ENCODE measurements around the gene MEA1.
A peak's percentile ranks its signal among the peaks of the same experiment; 100 is the strongest.

Gene MEA1

DNA sequence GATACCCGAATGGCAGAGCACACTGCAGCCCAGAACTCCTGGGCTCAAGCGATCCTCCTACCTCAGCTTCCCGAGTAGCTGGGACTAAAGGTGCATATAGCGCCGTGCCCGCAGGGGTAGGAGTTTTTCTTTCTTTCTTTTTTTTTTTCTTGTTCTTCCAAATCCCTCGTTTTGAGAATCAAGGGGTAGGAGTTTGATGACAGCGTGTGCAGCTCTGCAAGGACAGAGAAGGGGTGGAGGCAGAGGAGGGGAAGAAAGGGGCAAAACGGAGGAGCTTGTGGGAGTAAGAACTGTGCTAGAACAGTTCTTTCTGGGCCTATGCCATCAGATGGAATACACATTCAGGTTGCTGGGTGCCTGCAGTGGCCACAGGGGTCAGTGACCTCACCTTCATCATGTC is 23.0 kb upstream of the MEA1 start:
- peaks cover 31% of the 10 kb centered on the region for H3K36me3 ChIP-seq (ENCODE audit: control insufficient read depth, low read depth, low read length)
- H3K4me1 ChIP-seq (ENCODE audit: control insufficient read depth, low read depth, low read length): no peaks in the 10 kb centered on the region
- no peak overlapping the region for H3K27ac ChIP-seq (ENCODE audit: low read length)
- no peak overlapping the region for H3K9ac ChIP-seq (ENCODE audit: low read length)
- no peaks in the 10 kb centered on the region for H3K9me3 ChIP-seq (ENCODE audit: control insufficient read depth, low read depth, low read length)
- H3K4me3 ChIP-seq (ENCODE audit: low read length): no peak overlapping the region
- no peaks in the 10 kb centered on the region for H3K27me3 ChIP-seq (ENCODE audit: control insufficient read depth, insufficient read depth, low read length)

GRCh38 chr6:43035495-43036194 is 21.9 kb upstream of the MEA1 start:
- H3K9ac ChIP-seq (ENCODE audit: low read length): no peak overlapping the region
- no peak overlapping the region for H3K4me3 ChIP-seq (ENCODE audit: low read length)
- peaks cover 28% of the 10 kb centered on the region for H3K36me3 ChIP-seq (ENCODE audit: control insufficient read depth, low read depth, low read length)
- no peaks in the 10 kb centered on the region for H3K9me3 ChIP-seq (ENCODE audit: control insufficient read depth, low read depth, low read length)
- H3K4me1 ChIP-seq (ENCODE audit: control insufficient read depth, low read depth, low read length): no peaks in the 10 kb centered on the region
- no peak overlapping the region for H3K27ac ChIP-seq (ENCODE audit: low read length)
- no peaks in the 10 kb centered on the region for H3K27me3 ChIP-seq (ENCODE audit: control insufficient read depth, insufficient read depth, low read length)

DNA sequence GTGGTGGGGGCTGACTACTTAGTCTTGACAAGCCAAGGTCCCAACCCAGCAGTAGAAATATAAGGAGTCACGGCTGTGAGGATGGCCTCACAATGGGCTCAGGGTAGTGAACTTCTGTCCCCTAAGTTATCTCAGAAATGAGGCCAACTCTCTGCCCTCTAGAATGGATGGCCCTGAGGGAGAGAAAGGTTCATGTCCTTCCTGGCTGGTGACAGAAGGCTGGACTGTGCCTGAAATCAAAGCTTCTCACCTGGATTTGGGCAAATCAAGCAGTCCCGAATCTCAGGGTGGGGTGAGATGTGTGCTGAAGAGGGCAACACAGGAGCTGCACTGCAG is 20.4 kb upstream of the MEA1 start:
- H3K4me1 ChIP-seq (ENCODE audit: control insufficient read depth, low read depth, low read length): no peaks in the 10 kb centered on the region
- H3K9me3 ChIP-seq (ENCODE audit: control insufficient read depth, low read depth, low read length): no peaks in the 10 kb centered on the region
- no peak overlapping the region for H3K4me3 ChIP-seq (ENCODE audit: low read length)
- no peak overlapping the region for H3K9ac ChIP-seq (ENCODE audit: low read length)
- no peaks in the 10 kb centered on the region for H3K27me3 ChIP-seq (ENCODE audit: control insufficient read depth, insufficient read depth, low read length)
- peaks cover 38% of the 10 kb centered on the region for H3K36me3 ChIP-seq (ENCODE audit: control insufficient read depth, low read depth, low read length)
- H3K27ac ChIP-seq (ENCODE audit: low read length): no peak overlapping the region

DNA sequence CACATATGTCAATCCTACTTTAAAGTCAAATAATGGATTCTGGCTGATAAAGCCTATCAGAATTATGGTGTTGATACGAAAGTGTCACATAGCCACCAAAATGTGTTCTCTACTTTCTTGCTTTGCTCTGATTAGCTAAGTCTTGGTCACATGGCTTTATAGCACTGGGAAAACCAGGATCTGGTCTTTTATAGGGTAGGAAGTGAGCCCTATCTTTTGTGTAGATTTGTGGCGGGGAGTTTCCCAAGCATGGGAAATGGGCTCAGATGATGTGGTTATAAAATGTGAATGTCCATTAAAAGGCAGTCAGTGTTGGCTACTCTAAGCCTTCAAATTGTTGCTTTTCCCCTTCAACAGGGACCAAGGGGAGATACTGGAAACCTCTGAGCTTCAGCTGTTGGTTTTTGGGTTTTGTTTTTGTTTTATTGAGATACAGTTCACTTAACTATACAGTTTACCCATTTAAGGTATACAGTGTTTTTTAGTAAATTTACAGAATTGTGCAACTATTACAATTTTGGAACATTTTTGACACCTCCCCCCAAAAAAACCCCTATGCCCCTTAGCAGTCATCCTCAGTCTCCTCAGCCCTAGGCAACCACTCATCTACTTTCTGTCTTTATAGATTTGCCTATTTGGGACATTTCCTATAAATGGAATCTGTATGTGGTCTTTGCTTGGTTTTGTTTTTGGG is 19.9 kb upstream of the MEA1 start:
- Histone ChIP-seq H3K9me3 (ENCODE audit: control insufficient read depth, low read depth, low read length) (no peaks in the 10 kb centered on the region), H3K27me3 (ENCODE audit: control insufficient read depth, insufficient read depth, low read length) (no peaks in the 10 kb centered on the region), H3K36me3 (ENCODE audit: control insufficient read depth, low read depth, low read length) (peaks cover 41% of the 10 kb centered on the region), H3K9ac (ENCODE audit: low read length) (no peak overlapping the region), H3K4me3 (ENCODE audit: low read length) (no peak overlapping the region), H3K4me1 (ENCODE audit: control insufficient read depth, low read depth, low read length) (no peaks in the 10 kb centered on the region), H3K27ac (ENCODE audit: low read length) (no peak overlapping the region)

- Histone ChIP-seq H3K27me3 (ENCODE audit: control insufficient read depth, insufficient read depth, low read length) (no peaks in the 10 kb centered on the region), H3K9ac (ENCODE audit: low read length) (no peak overlapping the region), H3K36me3 (ENCODE audit: control insufficient read depth, low read depth, low read length) (peaks cover 44% of the 10 kb centered on the region)
Observed at GRCh38 chr6:43032326-43032725, 18.6 kb upstream of the MEA1 start.

GRCh38 chr6:43029120-43029519 is 15.4 kb upstream of the MEA1 start:
- Histone ChIP-seq H3K27ac (ENCODE audit: low read length) (no peak overlapping the region), H3K9me3 (ENCODE audit: control insufficient read depth, low read depth, low read length) (no peaks in the 10 kb centered on the region), H3K4me3 (ENCODE audit: low read length) (no peak overlapping the region), H3K27me3 (ENCODE audit: control insufficient read depth, insufficient read depth, low read length) (no peaks in the 10 kb centered on the region), H3K9ac (ENCODE audit: low read length) (no peak overlapping the region), H3K4me1 (ENCODE audit: control insufficient read depth, low read depth, low read length) (no peaks in the 10 kb centered on the region), H3K36me3 (ENCODE audit: control insufficient read depth, low read depth, low read length) (peaks cover 63% of the 10 kb centered on the region)

More at GRCh38 chr6:43032326-43032725, 18.6 kb upstream of the MEA1 start:
- Histone ChIP-seq H3K4me1 (ENCODE audit: control insufficient read depth, low read depth, low read length) (no peaks in the 10 kb centered on the region), H3K27ac (ENCODE audit: low read length) (no peak overlapping the region), H3K4me3 (ENCODE audit: low read length) (no peak overlapping the region), H3K9me3 (ENCODE audit: control insufficient read depth, low read depth, low read length) (no peaks in the 10 kb centered on the region)

DNA sequence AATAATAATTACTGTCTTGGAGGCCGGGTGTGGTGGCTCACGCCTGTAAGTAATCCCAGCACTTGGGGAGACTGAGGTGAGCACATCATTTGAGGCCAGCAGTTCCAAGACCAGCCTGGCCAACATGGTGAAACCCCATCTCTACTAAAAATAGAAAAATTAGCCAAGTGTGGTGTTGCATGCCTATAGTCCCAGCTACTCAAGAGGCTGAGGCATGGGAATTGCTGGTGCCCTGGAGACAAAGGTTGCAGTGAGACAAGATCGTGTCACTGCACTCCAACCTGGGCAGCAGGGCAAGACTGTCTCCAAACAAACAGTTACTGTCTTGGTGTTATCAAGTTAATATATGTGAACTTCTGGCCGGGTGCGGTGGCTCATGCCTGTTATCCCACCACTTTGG is 12.6 kb upstream of the MEA1 start:
- Histone ChIP-seq H3K9ac (ENCODE audit: low read length) (no peak overlapping the region), H3K36me3 (ENCODE audit: control insufficient read depth, low read depth, low read length) (peaks cover 54% of the 10 kb centered on the region), H3K27me3 (ENCODE audit: control insufficient read depth, insufficient read depth, low read length) (no peaks in the 10 kb centered on the region), H3K27ac (ENCODE audit: low read length) (no peak overlapping the region), H3K4me3 (ENCODE audit: low read length) (no peak overlapping the region), H3K4me1 (ENCODE audit: control insufficient read depth, low read depth, low read length) (no peaks in the 10 kb centered on the region), H3K9me3 (ENCODE audit: control insufficient read depth, low read depth, low read length) (no peaks in the 10 kb centered on the region)

GRCh38 chr6:43024436-43024835 is 10.7 kb upstream of the MEA1 start:
- H3K9ac ChIP-seq (ENCODE audit: low read length): no peak overlapping the region
- no peaks in the 10 kb centered on the region for H3K27me3 ChIP-seq (ENCODE audit: control insufficient read depth, insufficient read depth, low read length)
- peaks cover 50% of the 10 kb centered on the region for H3K36me3 ChIP-seq (ENCODE audit: control insufficient read depth, low read depth, low read length)
- H3K4me1 ChIP-seq (ENCODE audit: control insufficient read depth, low read depth, low read length): no peaks in the 10 kb centered on the region
- H3K9me3 ChIP-seq (ENCODE audit: control insufficient read depth, low read depth, low read length): no peaks in the 10 kb centered on the region
- H3K27ac ChIP-seq (ENCODE audit: low read length): no peak overlapping the region
- H3K4me3 ChIP-seq (ENCODE audit: low read length): no peak overlapping the region

DNA sequence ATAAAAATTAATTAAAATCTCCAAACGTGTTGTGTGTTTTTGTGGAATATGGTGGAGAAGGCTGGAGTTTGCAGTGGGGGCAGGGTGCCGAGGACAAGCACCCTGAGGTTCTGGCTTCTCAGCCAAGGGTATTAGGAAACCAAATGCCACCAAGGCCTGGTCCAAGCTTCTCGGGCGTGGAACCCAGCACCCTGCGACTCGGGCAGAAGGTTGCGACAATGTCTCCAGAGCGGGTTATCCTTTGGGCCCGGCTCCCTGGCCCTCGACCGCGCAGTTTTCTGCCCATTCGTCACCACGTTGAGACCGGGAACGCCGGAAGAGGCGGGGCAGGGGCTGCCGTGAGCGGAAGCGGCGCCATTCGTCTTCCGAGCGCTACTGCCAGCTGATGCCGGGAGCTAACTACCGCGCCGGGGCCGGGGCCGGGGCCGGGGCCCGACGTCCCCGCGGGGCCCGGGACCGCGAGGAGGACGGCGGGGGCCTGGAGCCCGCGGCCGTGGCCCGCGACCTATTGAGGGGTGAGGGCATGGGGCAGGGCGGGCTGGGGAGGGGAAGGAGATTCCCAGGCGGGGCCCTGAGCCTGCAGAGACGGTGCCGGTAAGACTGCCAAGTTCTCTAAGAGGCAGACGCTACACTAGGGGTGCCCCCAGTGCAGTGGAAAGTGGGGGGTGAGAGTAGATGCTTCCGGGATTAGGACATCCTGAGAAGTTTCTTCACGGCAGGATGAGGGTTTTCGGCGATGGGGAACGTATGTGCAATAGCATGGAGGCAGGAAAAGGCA is 7.7 kb upstream of the MEA1 start, which contains the start of gene RRP36:
Gene RRP36, plus strand, starts transcription at position 354 of the 778 bp plus-strand sequence. Its CDS starts 32 bp downstream, at position 386.
- peak within 1 kb of the TSS; percentile 90 for H3K9ac ChIP-seq (ENCODE audit: low read length)
- no peaks in the 10 kb centered on the region for H3K4me1 ChIP-seq (ENCODE audit: control insufficient read depth, low read depth, low read length)
- H3K4me3 ChIP-seq (ENCODE audit: low read length): peak within 1 kb of the TSS; percentile 97
- H3K36me3 ChIP-seq (ENCODE audit: control insufficient read depth, low read depth, low read length): peaks cover 41% of the 10 kb centered on the region
- H3K9me3 ChIP-seq (ENCODE audit: control insufficient read depth, low read depth, low read length): no peaks in the 10 kb centered on the region
- peak within 1 kb of the TSS; percentile 82 for H3K27ac ChIP-seq (ENCODE audit: low read length)
- no peaks in the 10 kb centered on the region for H3K27me3 ChIP-seq (ENCODE audit: control insufficient read depth, insufficient read depth, low read length)

- H3K36me3 ChIP-seq (ENCODE audit: control insufficient read depth, low read depth, low read length): peaks cover 35% of the 10 kb centered on the region
- H3K27ac ChIP-seq (ENCODE audit: low read length): peak overlapping the region; percentile 50
- no peaks in the 10 kb centered on the region for H3K9me3 ChIP-seq (ENCODE audit: control insufficient read depth, low read depth, low read length)
- no peaks in the 10 kb centered on the region for H3K4me1 ChIP-seq (ENCODE audit: control insufficient read depth, low read depth, low read length)
- peak overlapping the region; percentile 97 for H3K4me3 ChIP-seq (ENCODE audit: low read length)
- peak overlapping the region; percentile 70 for H3K9ac ChIP-seq (ENCODE audit: low read length)
- no peaks in the 10 kb centered on the region for H3K27me3 ChIP-seq (ENCODE audit: control insufficient read depth, insufficient read depth, low read length)
Observed at GRCh38 chr6:43020847-43021246, 7.1 kb upstream of the MEA1 start.

- Histone ChIP-seq H3K27me3 (ENCODE audit: control insufficient read depth, insufficient read depth, low read length) (no peaks in the 10 kb centered on the region), H3K9me3 (ENCODE audit: control insufficient read depth, low read depth, low read length) (no peaks in the 10 kb centered on the region), H3K4me1 (ENCODE audit: control insufficient read depth, low read depth, low read length) (no peaks in the 10 kb centered on the region), H3K4me3 (ENCODE audit: low read length) (no peak overlapping the region), H3K27ac (ENCODE audit: low read length) (no peak overlapping the region), H3K9ac (ENCODE audit: low read length) (no peak overlapping the region), H3K36me3 (ENCODE audit: control insufficient read depth, low read depth, low read length) (peaks cover 32% of the 10 kb centered on the region)
Observed at GRCh38 chr6:43020052-43020705, 6.4 kb upstream of the MEA1 start.

All from iPS-18a (cell line).